ENCODE measurements around the gene KCNIP4.

The KCNIP4 gene

GRCh38 chr4:21733894-21734630, 214.5 kb downstream of the KCNIP4 start:
- H3K4me3 ChIP-seq (IDR thresholded peaks at IDR 0.05; ENCODE audit: insufficient read depth, low read depth, low read length), result no peak overlapping the region
- H3K4me2 ChIP-seq, result no peak overlapping the region
- H2AFZ ChIP-seq (ENCODE audit: low read depth), result no peak overlapping the region
- no peak overlapping the region for H3K27ac ChIP-seq
- no peaks in the 10 kb centered on the region for H4K20me1 ChIP-seq (ENCODE audit: insufficient read depth)
- no peaks in the 10 kb centered on the region for H3K27me3 ChIP-seq (ENCODE audit: insufficient read depth, low read depth)
- no peaks in the 10 kb centered on the region for H3K79me2 ChIP-seq (ENCODE audit: insufficient read depth, low read depth)
- TF ChIP-seq CTCF (conservative IDR thresholded peaks at IDR 0.05; ENCODE audit: low read depth, low read length), result no peak
- no peaks in the 10 kb centered on the region for H3K4me1 ChIP-seq (ENCODE audit: low read depth, poor library complexity, severe bottlenecking)
- H3K9ac ChIP-seq, result no peak overlapping the region
- H3K36me3 ChIP-seq (ENCODE audit: insufficient read depth), result no peaks in the 10 kb centered on the region

- Histone ChIP-seq H3K36me3 (ENCODE audit: insufficient read depth) (no peaks in the 10 kb centered on the region), H2AFZ (ENCODE audit: low read depth) (no peak overlapping the region), H3K27ac (no peak overlapping the region), H3K4me3 (IDR thresholded peaks at IDR 0.05; ENCODE audit: insufficient read depth, low read depth, low read length) (no peak overlapping the region), H3K9ac (no peak overlapping the region), H3K27me3 (ENCODE audit: insufficient read depth, low read depth) (no peaks in the 10 kb centered on the region), H3K79me2 (ENCODE audit: insufficient read depth, low read depth) (no peaks in the 10 kb centered on the region), H3K4me2 (no peak overlapping the region), H4K20me1 (ENCODE audit: insufficient read depth) (no peaks in the 10 kb centered on the region), H3K4me1 (ENCODE audit: low read depth, poor library complexity, severe bottlenecking) (no peaks in the 10 kb centered on the region)
- TF ChIP-seq CTCF (conservative IDR thresholded peaks at IDR 0.05; ENCODE audit: low read depth, low read length), result no peak
Observed at GRCh38 chr4:21728304-21728703, 220.3 kb downstream of the KCNIP4 start.

GRCh38 chr4:21726255-21726815, 222.2 kb downstream of the KCNIP4 start:
- H3K4me2 ChIP-seq, result no peak overlapping the region
- H4K20me1 ChIP-seq (ENCODE audit: insufficient read depth), result no peaks in the 10 kb centered on the region
- H3K4me3 ChIP-seq (IDR thresholded peaks at IDR 0.05; ENCODE audit: insufficient read depth, low read depth, low read length), result no peak overlapping the region
- TF ChIP-seq CTCF (conservative IDR thresholded peaks at IDR 0.05; ENCODE audit: low read depth, low read length), result no peak
- H3K27me3 ChIP-seq (ENCODE audit: insufficient read depth, low read depth), result no peaks in the 10 kb centered on the region
- H3K9ac ChIP-seq, result no peak overlapping the region
- no peaks in the 10 kb centered on the region for H3K36me3 ChIP-seq (ENCODE audit: insufficient read depth)
- H2AFZ ChIP-seq (ENCODE audit: low read depth), result no peak overlapping the region
- H3K27ac ChIP-seq, result no peak overlapping the region
- H3K79me2 ChIP-seq (ENCODE audit: insufficient read depth, low read depth), result no peaks in the 10 kb centered on the region
- no peaks in the 10 kb centered on the region for H3K4me1 ChIP-seq (ENCODE audit: low read depth, poor library complexity, severe bottlenecking)

GRCh38 chr4:21722157-21722839, 226.3 kb downstream of the KCNIP4 start:
- Histone ChIP-seq H3K4me1 (ENCODE audit: low read depth, poor library complexity, severe bottlenecking) (no peaks in the 10 kb centered on the region), H4K20me1 (ENCODE audit: insufficient read depth) (no peaks in the 10 kb centered on the region), H3K4me3 (IDR thresholded peaks at IDR 0.05; ENCODE audit: insufficient read depth, low read depth, low read length) (no peak overlapping the region), H3K27me3 (ENCODE audit: insufficient read depth, low read depth) (no peaks in the 10 kb centered on the region), H3K27ac (no peak overlapping the region), H3K4me2 (no peak overlapping the region), H3K9ac (no peak overlapping the region), H2AFZ (ENCODE audit: low read depth) (no peak overlapping the region), H3K36me3 (ENCODE audit: insufficient read depth) (no peaks in the 10 kb centered on the region), H3K79me2 (ENCODE audit: insufficient read depth, low read depth) (no peaks in the 10 kb centered on the region)
- no peak for TF ChIP-seq CTCF (conservative IDR thresholded peaks at IDR 0.05; ENCODE audit: low read depth, low read length)

All from KMS-11 (cell line).